ENCODE measurements around the gene CIDEB.

- TF ChIP-seq CTCF (IDR thresholded peaks at IDR 0.05) = no peak
- no peak for TF ChIP-seq EZH2 (IDR thresholded peaks at IDR 0.05; ENCODE audit: borderline replicate concordance, insufficient read depth, low read depth, low read length, poor library complexity, severe bottlenecking)
Measured at GRCh38 chr14:24351517-24351916, 43.7 kb upstream of the CIDEB start.

Data from B cell (primary cell).